ENCODE measurements around the gene SPHK2.
"Not testable (repeated sequence)": the region's sequence is repeated elsewhere in the genome, so short reads cannot be mapped to it uniquely, and the experiment has no call there.

The SPHK2 gene

GRCh38 chr19:48625891-48626327 lies 6.6 kb downstream of the SPHK2 start:
- no peak for DNase-seq

GRCh38 chr19:48627201-48627864 lies 8.0 kb downstream of the SPHK2 start:
- DNase-seq = no peak

GRCh38 chr19:48627865-48628314 lies 8.6 kb downstream of the SPHK2 start:
- no peak for DNase-seq

- no peak for DNase-seq
These were observed 9.4 kb downstream of the SPHK2 start for GRCh38 chr19:48628486-48629296.

- DNase-seq = no peak
These were observed 9.9 kb downstream of the SPHK2 start for GRCh38 chr19:48629297-48629598.

- no peak for DNase-seq
These were observed 10.4 kb downstream of the SPHK2 start for GRCh38 chr19:48629599-48630295.

- DNase-seq = no peak
These were observed 11.2 kb downstream of the SPHK2 start for GRCh38 chr19:48630296-48631063.

GRCh38 chr19:48631225-48631624 lies 11.9 kb downstream of the SPHK2 start:
- no peak for DNase-seq

- DNase-seq = not testable (repeated sequence)
These were observed 13.0 kb downstream of the SPHK2 start for GRCh38 chr19:48632286-48632685.

- DNase-seq = no peak
These were observed 13.4 kb downstream of the SPHK2 start for GRCh38 chr19:48632692-48633147.

GRCh38 chr19:48633148-48634035 lies 14.1 kb downstream of the SPHK2 start:
- no peak for DNase-seq

GRCh38 chr19:48634036-48634342 lies 14.7 kb downstream of the SPHK2 start:
- DNase-seq = no peak

GRCh38 chr19:48634424-48635262 lies 15.3 kb downstream of the SPHK2 start:
- peak; percentile 91 for DNase-seq

GRCh38 chr19:48635263-48635965 lies 16.1 kb downstream of the SPHK2 start:
- DNase-seq = no peak

GRCh38 chr19:48635966-48636858 lies 16.9 kb downstream of the SPHK2 start:
- DNase-seq = no peak

- DNase-seq = no peak
These were observed 17.6 kb downstream of the SPHK2 start, which contains the start of gene DBP for GRCh38 chr19:48636859-48637448. Gene DBP (minus strand): TSS chr19:48637379. CDS start chr19:48636994, 385 bp downstream.

GRCh38 chr19:48637449-48637947 lies 18.2 kb downstream of the SPHK2 start:
- peak; percentile 98 for DNase-seq
